Upper lobe of left lung (tissue), 6 donors: ENCODE data around the gene TSPEAR. TPM values are rescaled to one million over a fixed set of nuclear protein-coding genes. Genes with fewer than 3 reads are reported as not detected.
A peak's percentile ranks its signal among the peaks of the same experiment; 100 is the strongest.

Experiments
- ATAC-seq, 2 donors: fragments of 200-7000 bp; cut with Tn5 transposase; one replicate each; pipeline ENCODE4 v1.9.1; 2022; ENCODE audit warnings: mild to moderate bottlenecking in 2 of 2, moderate library complexity in 2 of 2; ENCODE audit not compliant: low FRiP score in 2 of 2
- DNase-seq, 2 donors: peaks; one replicate each; pipeline ENCODE4 v3.0.0-alpha.2; 2019 to 2020
- H3K27ac ChIP-seq, 4 donors: fragments of 200-600 bp; sonication (generic); one replicate each; pipeline ENCODE4 v1.5.1; 2016 to 2019
- H3K27me3 ChIP-seq, 4 donors: fragments of 200-600 bp; sonication (generic); one replicate each; pipeline ENCODE4 v1.5.1; 2017 to 2019
- H3K36me3 ChIP-seq, 4 donors: fragments of 200-600 bp; sonication (generic); one replicate each; pipeline ENCODE4 v1.5.1; 2016 to 2019
- H3K4me1 ChIP-seq, 4 donors: fragments of 200-600 bp; sonication (generic); one replicate each; pipeline ENCODE4 v1.5.1; 2018 to 2019
- H3K4me3 ChIP-seq, 4 donors: fragments of 200-600 bp; sonication (generic); one replicate each; pipeline ENCODE4 v1.5.1; 2017 to 2019; ENCODE audit warnings: mild to moderate bottlenecking in 2 of 4, moderate library complexity in 1 of 4
- H3K9me3 ChIP-seq, 4 donors: fragments of 200-600 bp; sonication (generic); one replicate each; pipeline ENCODE4 v1.5.1; 2018 to 2019
- EP300 ChIP-seq, 4 donors: sonication (generic); formaldehyde crosslinking; IDR thresholded peaks; one replicate each; pipeline ENCODE4 v1.5.1; 2017; ENCODE audit warnings: antibody characterized with exemption in 4 of 4, control low read depth in 2 of 4
- POLR2A ChIP-seq, 4 donors: fragments of 450-650 bp; IDR thresholded peaks; one replicate each; pipeline ENCODE4 v1.5.1; 2016 to 2017; ENCODE audit warnings: antibody characterized with exemption in 4 of 4, mild to moderate bottlenecking in 2 of 4
- POLR2AphosphoS5 ChIP-seq, 2 donors: sonication (generic); formaldehyde crosslinking; IDR thresholded peaks; one replicate each; pipeline ENCODE4 v1.5.1; 2017; ENCODE audit warnings: antibody characterized with exemption in 2 of 2
- WGBS, 2 donors: methylation state at CpG; one replicate each; pipeline ENCODE4 v1.1.5; 2017 to 2018; 5-methylcytosine and 5-hydroxymethylcytosine counted together
- total RNA-seq, 6 donors: library from RNA; depleted of rRNA in 4 of 6; stranded (reverse); fragments of >200 nt in 4 of 6; gene quantifications; one replicate each; pipeline versions ENCODE4 v1.1.0 to v1.2.1, GENCODE V29; 2016 to 2021
- TF ChIP-seq, protein P1 (sequence below), 6 experiments: fragments of 450-650 bp in 4 of 6; fragments of 200-600 bp in 2 of 6; sonication (generic) in 2 of 6; IDR thresholded peaks; one replicate each; pipeline ENCODE4 v1.5.1; 2016 to 2019; ENCODE audit warnings: antibody characterized with exemption in 6 of 6
- donor health status: DM: no; HTN: no; CAD: no; lungs with moderate emphysema.
- donor health status: DM: no; HTN: yes; CAD: no; lungs with severe emphysema.

The TSPEAR gene
- total RNA-seq, 6 donors from 2014 or later: 0.14 to 0.17 TPM; not detected in 4

DNA sequence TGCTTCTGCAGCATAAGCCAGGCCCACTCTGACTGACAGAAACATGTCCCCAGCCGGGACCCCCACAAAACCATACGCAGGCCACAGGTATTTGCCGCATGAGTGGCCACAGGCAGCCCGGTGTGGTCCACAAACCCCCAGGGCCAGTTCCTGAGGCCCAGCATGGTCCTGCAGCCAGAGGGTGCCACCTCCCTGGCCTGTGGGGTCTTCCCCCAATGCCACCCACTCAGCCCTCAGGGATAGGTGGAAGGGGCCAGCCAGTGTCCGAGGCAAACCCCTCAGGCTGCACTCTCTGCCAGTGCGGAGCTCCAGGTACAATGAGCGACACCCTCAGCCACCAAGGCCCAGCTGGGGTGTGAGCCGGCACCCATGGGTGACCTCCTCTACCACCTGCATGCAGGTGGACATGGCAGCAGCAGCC lies 46.8 kb upstream of the TSPEAR start:
- Histone ChIP-seq H3K27me3 (no peaks in the 10 kb centered on the region), H3K4me1 (no peaks in the 10 kb centered on the region), H3K27ac (no peak overlapping the region), H3K36me3 (no peaks in the 10 kb centered on the region), H3K4me3 (no peak overlapping the region), H3K9me3 (no peaks in the 10 kb centered on the region)
- 88% methylated on average over 5 of the region's 8 CpGs; no CpG with 5 or more reads in 1 of the 2 donors for WGBS, 2 donors
- TF ChIP-seq POLR2A (IDR thresholded peaks at IDR 0.05) (no peak), EP300 (IDR thresholded peaks at IDR 0.05) (no peak), POLR2AphosphoS5 (IDR thresholded peaks at IDR 0.05) (no peak)
- TF ChIP-seq, protein P1, sequence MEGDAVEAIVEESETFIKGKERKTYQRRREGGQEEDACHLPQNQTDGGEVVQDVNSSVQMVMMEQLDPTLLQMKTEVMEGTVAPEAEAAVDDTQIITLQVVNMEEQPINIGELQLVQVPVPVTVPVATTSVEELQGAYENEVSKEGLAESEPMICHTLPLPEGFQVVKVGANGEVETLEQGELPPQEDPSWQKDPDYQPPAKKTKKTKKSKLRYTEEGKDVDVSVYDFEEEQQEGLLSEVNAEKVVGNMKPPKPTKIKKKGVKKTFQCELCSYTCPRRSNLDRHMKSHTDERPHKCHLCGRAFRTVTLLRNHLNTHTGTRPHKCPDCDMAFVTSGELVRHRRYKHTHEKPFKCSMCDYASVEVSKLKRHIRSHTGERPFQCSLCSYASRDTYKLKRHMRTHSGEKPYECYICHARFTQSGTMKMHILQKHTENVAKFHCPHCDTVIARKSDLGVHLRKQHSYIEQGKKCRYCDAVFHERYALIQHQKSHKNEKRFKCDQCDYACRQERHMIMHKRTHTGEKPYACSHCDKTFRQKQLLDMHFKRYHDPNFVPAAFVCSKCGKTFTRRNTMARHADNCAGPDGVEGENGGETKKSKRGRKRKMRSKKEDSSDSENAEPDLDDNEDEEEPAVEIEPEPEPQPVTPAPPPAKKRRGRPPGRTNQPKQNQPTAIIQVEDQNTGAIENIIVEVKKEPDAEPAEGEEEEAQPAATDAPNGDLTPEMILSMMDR (IDR thresholded peaks at IDR 0.05): no peak
- peak in 1 of 2 donors; percentile 44 for DNase-seq
- ATAC-seq: no peak

DNA sequence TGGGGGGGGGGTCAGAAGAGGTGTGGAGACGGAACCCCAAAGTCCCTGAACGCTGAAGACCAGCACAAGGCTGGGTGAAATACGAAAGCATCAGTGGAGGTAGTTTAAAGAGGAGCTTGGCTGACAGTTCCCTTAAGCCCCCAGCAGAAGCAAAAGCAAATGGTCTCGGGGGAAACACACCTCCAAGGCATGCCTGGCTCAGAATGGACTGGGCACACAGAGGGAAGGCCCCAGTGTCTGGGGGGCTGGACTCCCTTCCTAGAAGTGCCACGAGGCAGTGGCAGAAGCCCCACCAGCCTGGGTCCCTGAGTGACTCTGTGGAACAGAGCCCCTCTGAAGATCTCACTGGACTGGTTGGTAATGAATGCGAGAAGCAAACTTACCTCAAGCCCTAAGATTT lies 46.4 kb upstream of the TSPEAR start:
- H3K27ac ChIP-seq: no peak overlapping the region

DNA sequence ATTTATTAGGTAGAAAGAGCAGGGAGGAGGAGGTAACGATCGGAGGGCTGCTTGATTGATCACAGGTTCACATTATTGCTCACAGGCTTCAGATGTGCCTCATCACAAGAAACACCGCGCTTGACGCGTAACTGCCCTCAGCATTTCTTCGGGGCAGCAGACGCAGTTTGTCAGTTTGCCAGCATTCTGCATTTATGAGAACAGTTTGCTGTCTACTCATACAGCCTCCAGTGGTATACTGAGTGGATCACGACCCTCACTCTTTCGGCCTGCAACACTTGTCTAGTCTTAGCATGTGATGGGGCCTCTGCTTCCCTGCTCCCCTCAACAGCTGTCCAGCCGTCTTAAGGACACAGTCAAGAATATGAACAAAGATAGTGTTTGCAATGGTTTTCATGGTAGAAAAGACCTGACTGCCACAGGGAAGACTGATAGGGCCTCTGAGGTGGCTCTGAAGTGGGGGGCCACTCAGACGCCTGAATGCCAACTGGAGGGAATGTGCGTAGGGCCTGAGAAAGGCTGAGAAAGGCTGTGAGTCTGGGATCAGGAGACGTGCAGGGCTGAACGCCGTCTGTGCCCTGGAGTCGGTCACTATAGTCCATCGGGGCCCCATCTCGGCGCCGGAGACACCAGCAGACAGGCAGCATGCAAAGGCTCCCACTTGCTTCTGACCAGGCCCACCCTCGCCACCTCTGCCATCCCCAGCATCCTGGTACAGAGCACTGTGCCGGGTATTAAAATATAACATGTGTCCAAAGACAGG lies 45.2 kb upstream of the TSPEAR start:
- no peak for ATAC-seq
- DNase-seq: no peak
- 93 to 96% methylated on average over 20 to 23 of the region's 23 CpGs for WGBS, 2 donors
- TF ChIP-seq POLR2AphosphoS5 (IDR thresholded peaks at IDR 0.05) (no peak), EP300 (IDR thresholded peaks at IDR 0.05) (no peak), POLR2A (IDR thresholded peaks at IDR 0.05) (no peak)
- TF ChIP-seq, protein P1 (IDR thresholded peaks at IDR 0.05): no peak
- Histone ChIP-seq H3K27ac (no peak overlapping the region), H3K27me3 (no peaks in the 10 kb centered on the region), H3K36me3 (no peaks in the 10 kb centered on the region), H3K9me3 (no peaks in the 10 kb centered on the region), H3K4me3 (no peak overlapping the region), H3K4me1 (no peaks in the 10 kb centered on the region)

More for the DNA sequence above, 46.4 kb upstream of the TSPEAR start:
- Histone ChIP-seq H3K27me3 (no peaks in the 10 kb centered on the region), H3K4me3 (no peak overlapping the region), H3K4me1 (no peaks in the 10 kb centered on the region), H3K9me3 (no peaks in the 10 kb centered on the region), H3K36me3 (no peaks in the 10 kb centered on the region)
- no peak for DNase-seq
- TF ChIP-seq EP300 (IDR thresholded peaks at IDR 0.05): no peak
- TF ChIP-seq, protein P1 (IDR thresholded peaks at IDR 0.05): no peak
- no peak for TF ChIP-seq POLR2AphosphoS5 (IDR thresholded peaks at IDR 0.05)
- TF ChIP-seq POLR2A (IDR thresholded peaks at IDR 0.05): no peak
- WGBS, 2 donors: 81 to 88% methylated on average over 4 to 6 of the region's 6 CpGs
- ATAC-seq: no peak

DNA sequence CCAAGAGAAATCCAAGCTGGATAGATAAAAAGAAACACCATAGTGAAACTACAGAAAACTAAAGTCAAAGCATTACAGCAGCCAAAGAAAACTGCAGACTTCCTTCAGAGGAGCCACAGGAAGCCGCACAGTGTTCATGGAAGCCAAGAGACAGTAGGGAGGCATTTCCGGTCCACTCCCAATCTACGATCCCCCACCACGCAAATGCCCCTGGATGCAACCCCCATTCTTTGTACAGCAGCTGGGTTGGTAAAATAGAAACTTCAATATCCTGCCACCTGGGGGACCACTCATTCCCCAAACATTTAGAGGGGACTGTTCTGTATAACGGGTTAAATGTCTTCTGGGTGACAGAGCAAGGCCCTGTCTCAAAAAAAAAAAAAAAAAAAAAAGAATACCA lies 43.9 kb upstream of the TSPEAR start:
- H3K27ac ChIP-seq: no peak overlapping the region
- H3K9me3 ChIP-seq: no peaks in the 10 kb centered on the region
- no peaks in the 10 kb centered on the region for H3K27me3 ChIP-seq
- 62 to 69% methylated on average over 5 of the region's 5 CpGs for WGBS, 2 donors
- no peak overlapping the region for H3K4me3 ChIP-seq
- DNase-seq (no peak), ATAC-seq (no peak)
- no peaks in the 10 kb centered on the region for H3K4me1 ChIP-seq
- no peaks in the 10 kb centered on the region for H3K36me3 ChIP-seq
- TF ChIP-seq EP300 (IDR thresholded peaks at IDR 0.05) (no peak), POLR2A (IDR thresholded peaks at IDR 0.05) (no peak), POLR2AphosphoS5 (IDR thresholded peaks at IDR 0.05) (no peak)
- TF ChIP-seq, protein P1 (IDR thresholded peaks at IDR 0.05): no peak

DNA sequence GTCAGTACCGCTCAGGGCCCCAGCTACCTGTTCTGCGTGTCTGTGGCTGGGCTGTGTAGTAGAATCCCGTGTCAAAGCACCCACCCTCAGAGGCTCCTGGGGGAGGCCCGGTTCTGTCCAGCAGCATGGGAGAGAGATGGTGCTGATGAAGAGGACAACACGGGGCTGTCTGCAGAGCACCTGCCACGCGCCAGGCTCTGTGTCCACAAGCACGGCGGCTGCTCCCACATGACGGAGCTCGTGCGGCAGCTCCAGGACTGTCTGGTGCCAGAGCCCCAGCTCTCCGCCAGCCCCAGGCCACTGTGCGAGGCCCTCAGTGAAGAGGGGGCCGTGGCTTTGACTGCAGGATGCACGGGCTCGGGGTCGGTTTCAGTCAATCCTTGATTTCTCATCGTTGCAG lies 42.0 kb upstream of the TSPEAR start:
- Histone ChIP-seq H3K27ac (no peak overlapping the region), H3K27me3 (no peaks in the 10 kb centered on the region), H3K4me3 (no peak overlapping the region), H3K9me3 (no peaks in the 10 kb centered on the region), H3K4me1 (no peaks in the 10 kb centered on the region), H3K36me3 (no peaks in the 10 kb centered on the region)
- 87 to 92% methylated on average over 3 to 19 of the region's 19 CpGs for WGBS, 2 donors
- DNase-seq (peak in 1 of 2 donors; percentile 59), ATAC-seq (no peak)
- TF ChIP-seq POLR2AphosphoS5 (IDR thresholded peaks at IDR 0.05) (no peak), POLR2A (IDR thresholded peaks at IDR 0.05) (no peak), EP300 (IDR thresholded peaks at IDR 0.05) (no peak)
- TF ChIP-seq, protein P1 (IDR thresholded peaks at IDR 0.05): no peak
